ENCODE data around the gene ZC3H13. TPM values are rescaled to one million over a fixed set of nuclear protein-coding genes. Genes with fewer than 3 reads are reported as not detected.

Gene ZC3H13
- total RNA-seq, 1 experiment from 2014 or later, result 36.9 TPM

DNA sequence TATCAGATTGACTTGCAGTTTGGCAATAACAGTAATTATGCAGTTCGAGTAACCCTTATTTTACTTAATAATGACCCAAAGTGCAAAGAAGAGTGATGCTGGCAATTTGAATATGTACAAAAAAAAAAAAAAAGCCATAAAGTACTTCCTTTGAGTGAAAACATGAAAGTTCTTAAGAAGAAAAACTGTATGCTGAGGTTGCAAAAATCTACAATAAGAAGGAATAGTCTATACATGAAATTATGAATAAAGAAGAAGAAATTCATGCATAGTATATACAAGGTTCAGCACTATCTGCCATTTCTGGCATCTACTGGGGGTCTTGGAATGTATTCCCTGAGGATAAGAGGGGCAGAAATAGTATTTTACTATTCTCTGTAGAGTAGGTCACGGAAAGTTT, 55.9 kb downstream of the ZC3H13 start:
- H3K27ac ChIP-seq, result no peak overlapping the region
- no peaks in the 10 kb centered on the region for H3F3A ChIP-seq (ENCODE audit: insufficient read depth, low read depth)
- H3K36me3 ChIP-seq (ENCODE audit: low read depth), result 0 out of 2 replicates have a peak, but pooled peaks cover 17% of the 10 kb centered on the region
- DNase-seq, result no peak
- H3K4me2 ChIP-seq, result no peak overlapping the region
- no peaks in the 10 kb centered on the region for H3K9me2 ChIP-seq (ENCODE audit: insufficient read depth)
- TF ChIP-seq EZH2 (IDR thresholded peaks at IDR 0.05; ENCODE audit: low read depth) (no peak), CTCF (conservative IDR thresholded peaks at IDR 0.05) (no peak)
- ChIA-PET POLR2A (ENCODE audit: unreplicated experiment) (no interaction called here), CTCF (no interaction called here)
- no peaks in the 10 kb centered on the region for H3K79me2 ChIP-seq (ENCODE audit: low read depth)
- intact Hi-C loops (cut with micrococcal nuclease; ENCODE audit: unreplicated experiment), result no loop called here
- BruUV-seq (replicated peaks), result no TSS peak
- no peaks in the 10 kb centered on the region for H3K27me3 ChIP-seq (ENCODE audit: insufficient read depth, low read depth)
- H4K20me1 ChIP-seq (ENCODE audit: insufficient read depth), result 0 out of 2 replicates have a peak, but pooled peaks cover 17% of the 10 kb centered on the region
- no peak overlapping the region for H3K4me3 ChIP-seq
- no peaks in the 10 kb centered on the region for H3K9me3 ChIP-seq (ENCODE audit: insufficient read depth, low read depth)
- no peaks in the 10 kb centered on the region for H3K4me1 ChIP-seq (replicated peaks; ENCODE audit: insufficient read depth)
- H2AFZ ChIP-seq, result no peak overlapping the region

GRCh38 chr13:45995245-45995644, 57.3 kb downstream of the ZC3H13 start:
- no peak for TF ChIP-seq CTCF (conservative IDR thresholded peaks at IDR 0.05)
- no peak for TF ChIP-seq EZH2 (IDR thresholded peaks at IDR 0.05; ENCODE audit: low read depth)
- no peaks in the 10 kb centered on the region for H3K27me3 ChIP-seq (ENCODE audit: insufficient read depth, low read depth)
- 0 out of 2 replicates have a peak, but pooled peaks cover 24% of the 10 kb centered on the region for H4K20me1 ChIP-seq (ENCODE audit: insufficient read depth)
- no TSS peak for BruUV-seq (replicated peaks)
- no peaks in the 10 kb centered on the region for H3K4me1 ChIP-seq (replicated peaks; ENCODE audit: insufficient read depth)
- H3F3A ChIP-seq (ENCODE audit: insufficient read depth, low read depth), result no peaks in the 10 kb centered on the region
- ChIA-PET CTCF (no interaction called here), POLR2A (ENCODE audit: unreplicated experiment) (no interaction called here)
- H3K4me3 ChIP-seq, result no peak overlapping the region
- 0 out of 2 replicates have a peak, but pooled peaks cover 7% of the 10 kb centered on the region for H3K36me3 ChIP-seq (ENCODE audit: low read depth)
- no peak overlapping the region for H2AFZ ChIP-seq
- DNase-seq, result no peak
- no peaks in the 10 kb centered on the region for H3K79me2 ChIP-seq (ENCODE audit: low read depth)
- H3K4me2 ChIP-seq, result no peak overlapping the region
- no peaks in the 10 kb centered on the region for H3K9me3 ChIP-seq (ENCODE audit: insufficient read depth, low read depth)
- H3K27ac ChIP-seq, result no peak overlapping the region
- intact Hi-C loops (cut with micrococcal nuclease; ENCODE audit: unreplicated experiment), result no loop called here
- H3K9me2 ChIP-seq (ENCODE audit: insufficient read depth), result no peaks in the 10 kb centered on the region

- Histone ChIP-seq H3F3A (ENCODE audit: insufficient read depth, low read depth) (no peaks in the 10 kb centered on the region), H3K4me1 (replicated peaks; ENCODE audit: insufficient read depth) (no peaks in the 10 kb centered on the region), H2AFZ (no peak overlapping the region), H4K20me1 (ENCODE audit: insufficient read depth) (0 out of 2 replicates have a peak, but pooled peaks cover 27% of the 10 kb centered on the region), H3K27me3 (ENCODE audit: insufficient read depth, low read depth) (no peaks in the 10 kb centered on the region), H3K4me3 (no peak overlapping the region), H3K79me2 (ENCODE audit: low read depth) (no peaks in the 10 kb centered on the region), H3K27ac (no peak overlapping the region), H3K9me3 (ENCODE audit: insufficient read depth, low read depth) (no peaks in the 10 kb centered on the region), H3K4me2 (no peak overlapping the region), H3K36me3 (ENCODE audit: low read depth) (0 out of 2 replicates have a peak, but pooled peaks cover 2% of the 10 kb centered on the region), H3K9me2 (ENCODE audit: insufficient read depth) (no peaks in the 10 kb centered on the region)
- no peak for DNase-seq
- ChIA-PET CTCF (no interaction called here), POLR2A (ENCODE audit: unreplicated experiment) (no interaction called here)
- TF ChIP-seq CTCF (conservative IDR thresholded peaks at IDR 0.05) (no peak), EZH2 (IDR thresholded peaks at IDR 0.05; ENCODE audit: low read depth) (no peak)
- no TSS peak for BruUV-seq (replicated peaks)
- intact Hi-C loops (cut with micrococcal nuclease; ENCODE audit: unreplicated experiment), result no loop called here
These were observed 57.8 kb downstream of the ZC3H13 start for GRCh38 chr13:45994752-45995151.
